Stimulated activated CD8-positive, alpha-beta memory T cell treated with anti-CD3 and anti-CD28 coated beads, Interleukin-4, amount 100 ng/mL, for 24 hours (primary cell): ENCODE data around the gene SEC16A.
"Not testable (repeated sequence)": the region's sequence is repeated elsewhere in the genome, so short reads cannot be mapped to it uniquely, and the experiment has no call there.

Source experiments
- DNase-seq: peaks from one replicate; pipeline ENCODE4 v3.0.0-alpha.2; 2020; ENCODE audit warnings: low read depth

The SEC16A gene

DNA sequence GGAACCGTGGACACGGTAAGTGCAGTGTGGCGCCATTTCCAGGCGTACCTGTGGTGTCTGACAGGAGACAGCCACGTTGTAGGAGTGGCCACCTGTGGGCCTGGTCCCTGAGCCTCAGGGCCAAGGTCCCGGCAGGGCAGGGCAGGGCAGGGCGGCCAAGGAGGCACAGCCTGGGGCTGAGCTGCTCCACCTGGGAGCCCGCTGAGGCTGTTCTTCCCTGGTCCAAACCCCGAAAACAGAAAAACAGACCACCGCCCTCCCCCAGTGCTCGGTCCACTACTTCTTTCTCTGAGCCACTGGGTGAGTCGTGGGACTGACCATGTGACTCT is 63.8 kb downstream of the SEC16A start:
- DNase-seq: no peak

DNA sequence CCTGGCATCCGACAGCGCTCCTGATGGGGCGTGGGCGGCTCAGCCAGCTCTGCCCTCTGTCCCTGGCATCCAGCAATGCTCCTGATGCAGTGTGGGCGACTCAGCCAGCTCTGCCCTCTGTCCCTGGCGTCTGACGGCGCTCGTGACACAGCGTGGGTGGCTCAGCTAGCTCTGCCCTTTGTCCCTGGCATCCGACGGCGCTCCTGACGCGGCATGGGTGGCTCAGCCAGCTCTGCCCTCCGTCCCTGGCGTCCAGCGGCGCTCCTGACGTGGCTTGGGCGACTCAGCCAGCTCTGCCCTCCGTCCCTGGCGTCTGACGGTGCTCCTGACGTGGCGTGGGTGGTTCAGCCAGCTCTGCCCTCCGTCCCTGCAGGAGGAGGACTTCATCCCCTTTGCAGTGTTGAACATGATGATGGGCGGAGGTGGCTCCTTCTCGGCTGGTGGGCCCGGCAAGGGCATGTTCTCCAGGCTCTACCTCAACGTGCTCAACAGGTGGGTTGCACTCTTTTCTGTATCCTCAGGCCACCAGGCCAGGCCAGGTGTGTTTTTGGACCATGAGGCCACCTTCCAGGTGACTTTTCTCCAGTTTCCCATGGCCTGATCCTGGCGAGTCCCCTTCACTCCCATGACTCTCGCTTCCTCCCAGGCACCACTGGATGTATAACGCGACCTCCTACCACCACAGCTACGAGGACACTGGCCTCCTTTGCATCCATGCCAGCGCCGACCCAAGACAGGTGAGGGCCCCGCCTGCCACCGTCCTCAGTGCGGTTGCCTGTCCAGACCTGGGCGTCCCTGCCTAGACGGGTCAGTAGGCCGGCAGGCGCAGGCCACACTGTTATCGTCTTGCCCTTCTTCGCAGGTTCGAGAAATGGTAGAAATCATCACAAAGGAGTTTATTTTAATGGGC is 64.4 kb downstream of the SEC16A start:
- DNase-seq: no peak

DNA sequence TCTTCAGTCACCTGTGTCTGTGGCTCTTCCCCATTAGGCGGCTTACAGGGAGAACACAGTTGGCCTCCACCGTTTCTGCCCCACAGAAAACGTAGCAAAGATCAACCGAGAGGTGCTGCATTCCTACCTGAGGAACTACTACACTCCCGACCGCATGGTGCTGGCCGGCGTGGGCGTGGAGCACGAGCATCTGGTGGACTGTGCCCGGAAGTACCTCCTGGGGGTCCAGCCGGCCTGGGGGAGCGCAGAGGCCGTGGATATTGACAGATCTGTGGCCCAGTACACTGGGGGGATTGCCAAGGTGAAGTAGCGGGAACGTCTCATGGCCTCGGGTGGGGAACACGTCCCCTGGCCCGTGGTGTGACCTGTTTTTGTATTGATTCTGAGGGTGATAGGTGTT is 65.9 kb downstream of the SEC16A start:
- no peak for DNase-seq

DNA sequence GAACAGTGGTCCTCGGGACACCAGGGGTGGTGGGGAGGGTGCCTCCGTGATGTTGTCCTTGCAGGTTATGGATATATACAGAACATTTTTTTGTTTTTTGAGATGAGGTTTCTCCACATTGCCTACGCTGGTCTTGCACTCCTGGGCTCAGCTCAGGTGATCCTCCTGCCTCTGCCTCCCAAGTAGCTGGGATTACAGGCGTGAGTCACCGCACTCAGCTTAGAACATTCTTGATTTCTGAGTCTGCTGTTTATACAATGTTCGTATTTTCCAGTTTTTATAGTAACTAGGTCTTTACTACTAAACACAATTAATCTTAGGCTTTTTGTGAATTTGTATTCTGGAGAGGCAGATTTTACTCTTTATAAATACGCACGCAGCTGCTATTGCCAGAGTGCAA is 66.4 kb downstream of the SEC16A start:
- DNase-seq: no peak

DNA sequence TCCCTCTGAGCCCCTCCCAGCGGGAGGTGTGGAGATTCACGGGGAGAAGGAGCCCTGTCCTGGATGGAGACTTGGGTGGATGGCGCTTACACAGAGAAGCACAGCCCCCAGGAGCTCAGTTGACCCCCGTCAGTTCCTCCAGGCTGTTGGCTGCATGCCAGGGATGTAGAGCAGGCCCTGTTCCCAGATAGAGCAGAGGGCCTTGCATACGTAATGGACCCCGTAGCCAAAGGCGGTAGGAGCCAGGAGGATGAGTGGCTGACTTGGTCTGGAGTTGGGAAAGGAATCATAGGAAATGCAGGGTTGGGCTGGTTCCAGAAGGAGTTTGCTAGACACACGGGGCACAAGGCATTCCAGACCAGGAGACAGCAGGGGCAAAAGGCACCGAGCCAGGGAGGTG is 69.9 kb downstream of the SEC16A start:
- no peak for DNase-seq

DNA sequence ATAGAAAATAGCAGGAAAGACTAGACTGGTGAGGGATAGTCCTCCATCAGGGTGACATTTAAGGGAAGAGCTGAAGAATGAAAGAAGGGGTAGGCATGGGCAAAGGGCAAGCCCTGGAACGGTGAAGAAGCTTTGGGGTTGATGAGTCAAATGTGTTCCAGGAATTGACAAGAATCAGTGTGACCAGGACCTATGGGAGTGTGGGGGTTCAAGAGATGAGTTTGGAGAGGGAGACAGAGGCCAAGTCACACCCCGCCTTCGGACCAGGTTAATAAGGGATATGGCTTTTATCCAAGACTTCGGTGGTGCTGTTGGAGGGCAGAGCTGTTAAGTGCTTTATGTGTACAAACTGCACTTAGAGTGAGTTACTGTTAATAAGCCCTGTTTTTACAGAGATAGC is 71.5 kb downstream of the SEC16A start:
- no peak for DNase-seq

DNA sequence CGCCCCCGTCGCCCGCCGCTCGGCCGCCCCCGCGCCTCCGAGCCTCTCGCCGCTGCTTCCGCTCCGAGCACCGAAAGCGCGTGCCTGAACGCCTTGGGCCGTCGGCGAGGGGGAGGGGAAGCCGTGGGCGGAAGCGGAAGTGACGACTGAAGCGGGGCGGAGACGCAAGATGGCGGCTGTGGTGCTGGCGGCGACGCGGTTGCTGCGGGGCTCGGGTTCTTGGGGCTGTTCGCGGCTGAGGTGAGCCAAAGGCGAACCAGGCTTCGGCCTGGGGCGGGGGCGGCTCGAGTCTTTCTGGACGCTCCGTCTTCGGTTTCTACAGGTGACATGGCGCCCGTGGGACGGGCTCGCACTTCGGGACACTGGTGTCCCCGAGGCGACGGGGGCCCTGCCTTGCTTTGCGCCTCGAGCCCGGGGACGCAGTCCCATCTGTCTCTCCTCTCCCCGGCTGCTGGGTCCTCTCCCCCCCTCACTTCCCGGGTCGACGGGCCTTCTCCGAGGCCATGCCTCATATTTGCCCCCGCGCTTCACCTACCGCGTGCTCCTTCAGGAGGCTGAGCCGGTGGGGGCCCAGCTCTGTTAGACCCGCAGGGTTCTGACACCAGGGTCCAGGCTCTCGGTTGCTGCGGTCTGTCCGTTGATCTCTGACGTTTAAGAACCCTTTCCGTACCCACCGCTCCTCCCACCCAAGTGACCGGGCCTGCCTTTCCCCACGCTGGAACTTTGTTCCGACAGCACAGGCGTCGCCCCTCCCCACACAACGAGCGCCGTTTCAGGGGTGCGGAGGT is 72.1 kb downstream of the SEC16A start, which contains the start of the genes ENTR1 and PMPCA:
Gene ENTR1 (minus strand): TSS at position 115 of the 788 bp plus-strand sequence. CDS start 217 bp downstream, outside the sequence.
Gene PMPCA (plus strand): TSS at position 159 of the 788 bp plus-strand sequence. CDS start 11 bp downstream, at position 170.
- peak; percentile 96 for DNase-seq

DNA sequence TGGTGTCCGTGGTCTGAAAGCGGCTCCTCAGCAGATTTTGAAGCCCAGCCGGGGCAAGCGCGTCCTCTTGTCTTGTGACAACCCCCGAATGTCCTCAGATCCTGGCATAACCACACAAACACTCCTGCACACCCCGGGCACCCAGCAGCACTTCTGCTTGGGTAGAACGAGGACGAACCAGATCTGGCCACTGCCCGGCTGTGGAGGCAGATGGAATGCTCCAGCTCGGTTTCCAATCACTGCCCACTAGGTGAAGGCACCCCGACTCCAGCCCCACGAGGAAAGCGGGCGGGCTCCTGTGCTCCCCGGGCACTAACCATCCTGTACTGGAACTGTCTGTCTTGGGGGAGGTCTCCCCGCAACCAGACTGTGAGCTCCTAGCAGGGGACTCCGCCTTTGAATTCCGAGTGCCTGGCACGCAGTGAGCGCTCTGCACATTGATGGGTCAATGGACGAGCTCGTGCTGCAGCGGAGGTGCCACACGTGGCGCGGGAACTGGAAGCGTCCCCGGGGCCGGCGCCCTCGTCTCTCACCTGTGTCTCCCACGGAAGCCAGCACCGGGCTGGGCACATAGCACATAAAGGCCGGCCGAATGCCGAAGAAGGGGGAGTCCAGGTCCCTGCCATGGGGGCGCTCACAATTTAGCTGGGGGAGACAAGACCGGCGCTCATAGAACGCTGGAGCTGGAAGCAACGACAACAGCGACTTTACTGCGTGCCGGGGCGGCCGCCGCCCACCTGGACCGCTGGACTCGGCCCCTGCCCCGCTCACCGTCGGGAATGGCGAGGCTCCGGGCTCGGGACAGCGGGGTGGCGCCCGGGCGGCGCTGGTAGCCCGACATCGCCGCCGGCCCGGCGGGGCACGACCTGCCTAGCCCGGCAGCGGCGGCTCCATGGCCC is 73.0 kb downstream of the SEC16A start:
- no peak for DNase-seq

DNA sequence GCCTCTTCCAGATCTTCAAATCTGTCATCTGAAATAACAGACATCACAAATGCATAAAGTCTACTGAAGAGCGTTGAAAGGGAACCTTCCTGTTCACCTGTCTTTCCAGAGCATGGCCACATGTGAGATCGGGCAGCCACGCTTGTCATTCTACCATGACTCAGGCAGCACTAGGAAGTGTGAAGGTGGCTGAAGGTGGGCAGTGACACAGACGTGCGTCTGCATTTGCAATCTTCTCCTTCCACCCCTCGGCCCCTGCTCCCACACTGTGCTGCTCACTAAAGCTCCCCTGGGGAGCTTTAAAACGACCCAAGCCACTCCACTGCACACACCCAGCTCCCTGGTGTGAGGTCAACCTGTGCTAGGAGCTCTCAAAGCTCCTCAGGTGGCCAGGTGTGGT is 74.9 kb downstream of the SEC16A start:
- no peak for DNase-seq

DNA sequence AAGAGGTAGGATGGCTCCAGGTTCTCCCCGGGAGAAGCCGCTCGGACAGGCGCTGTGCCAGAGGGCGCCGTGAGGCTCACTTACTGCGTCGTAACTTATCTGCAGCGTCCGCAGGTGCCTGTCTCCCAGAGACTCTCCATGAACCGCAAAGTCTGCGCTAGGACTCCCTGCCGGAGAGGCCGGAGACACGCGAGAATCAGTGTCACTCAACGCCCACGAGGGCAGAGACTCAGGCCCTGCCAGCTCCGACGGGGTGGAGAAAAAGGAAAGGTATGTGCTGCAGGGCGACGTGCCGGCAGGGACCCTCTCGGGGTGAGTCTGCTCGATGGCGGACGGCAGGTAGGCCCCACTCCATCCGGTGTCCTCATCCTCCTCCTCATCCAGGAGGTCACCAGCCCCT is 75.8 kb downstream of the SEC16A start:
- DNase-seq: not testable (repeated sequence)

DNA sequence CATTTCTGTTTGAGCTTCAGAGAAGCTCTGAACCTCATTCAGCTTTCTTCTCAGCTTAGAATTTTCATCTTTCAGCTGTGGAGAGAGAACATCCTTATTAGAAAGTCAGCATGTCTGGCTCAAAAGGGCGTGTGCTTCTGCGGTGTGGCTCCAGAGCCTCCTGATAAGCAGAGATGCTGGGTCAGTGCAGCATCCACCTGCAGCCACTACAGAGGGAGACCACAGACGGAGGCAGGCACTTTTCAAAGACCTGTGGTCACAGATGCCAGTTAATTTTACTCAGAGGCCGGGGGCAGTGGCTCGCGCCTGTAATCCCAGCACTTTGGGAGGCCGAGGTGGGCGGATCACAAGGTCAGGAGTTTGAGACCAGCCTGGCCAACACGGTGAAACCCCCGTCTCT is 76.9 kb downstream of the SEC16A start:
- DNase-seq: not testable (repeated sequence)

DNA sequence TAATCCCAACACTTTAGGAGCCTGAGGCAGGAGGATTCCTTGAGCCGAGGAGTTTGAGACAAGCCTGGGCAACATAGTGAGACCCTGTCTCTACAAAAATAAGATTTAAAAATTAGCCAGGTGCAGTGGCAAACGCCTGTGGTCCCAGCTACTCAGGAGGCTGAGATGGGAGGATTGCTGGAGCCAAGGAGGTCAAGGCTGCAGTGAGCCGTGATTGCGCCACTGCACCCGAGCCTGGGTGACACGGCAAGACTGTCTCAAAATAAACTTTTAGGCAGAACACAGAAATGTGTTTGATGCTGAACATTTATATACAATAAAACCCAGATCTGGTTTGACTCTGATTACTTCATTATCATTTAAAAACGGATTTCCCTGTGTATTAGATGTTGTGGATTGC is 77.4 kb downstream of the SEC16A start:
- no peak for DNase-seq

DNA sequence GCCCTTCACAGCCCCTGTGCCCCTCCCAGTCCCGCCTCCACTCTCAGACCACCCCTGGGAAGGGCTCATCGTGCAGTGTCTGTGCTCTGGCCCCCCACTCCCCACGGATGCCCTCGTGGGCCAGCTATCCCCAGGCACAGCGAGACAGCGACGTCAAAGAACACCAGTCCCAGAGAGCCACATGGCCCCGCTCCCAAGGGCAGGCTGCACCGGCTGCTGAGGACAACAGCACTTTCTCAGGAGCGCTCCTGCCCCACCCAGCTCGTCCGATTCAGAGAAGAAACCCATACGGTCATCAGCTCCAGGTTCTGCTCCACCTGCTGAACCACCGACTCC is 78.1 kb downstream of the SEC16A start:
- no peak for DNase-seq

DNA sequence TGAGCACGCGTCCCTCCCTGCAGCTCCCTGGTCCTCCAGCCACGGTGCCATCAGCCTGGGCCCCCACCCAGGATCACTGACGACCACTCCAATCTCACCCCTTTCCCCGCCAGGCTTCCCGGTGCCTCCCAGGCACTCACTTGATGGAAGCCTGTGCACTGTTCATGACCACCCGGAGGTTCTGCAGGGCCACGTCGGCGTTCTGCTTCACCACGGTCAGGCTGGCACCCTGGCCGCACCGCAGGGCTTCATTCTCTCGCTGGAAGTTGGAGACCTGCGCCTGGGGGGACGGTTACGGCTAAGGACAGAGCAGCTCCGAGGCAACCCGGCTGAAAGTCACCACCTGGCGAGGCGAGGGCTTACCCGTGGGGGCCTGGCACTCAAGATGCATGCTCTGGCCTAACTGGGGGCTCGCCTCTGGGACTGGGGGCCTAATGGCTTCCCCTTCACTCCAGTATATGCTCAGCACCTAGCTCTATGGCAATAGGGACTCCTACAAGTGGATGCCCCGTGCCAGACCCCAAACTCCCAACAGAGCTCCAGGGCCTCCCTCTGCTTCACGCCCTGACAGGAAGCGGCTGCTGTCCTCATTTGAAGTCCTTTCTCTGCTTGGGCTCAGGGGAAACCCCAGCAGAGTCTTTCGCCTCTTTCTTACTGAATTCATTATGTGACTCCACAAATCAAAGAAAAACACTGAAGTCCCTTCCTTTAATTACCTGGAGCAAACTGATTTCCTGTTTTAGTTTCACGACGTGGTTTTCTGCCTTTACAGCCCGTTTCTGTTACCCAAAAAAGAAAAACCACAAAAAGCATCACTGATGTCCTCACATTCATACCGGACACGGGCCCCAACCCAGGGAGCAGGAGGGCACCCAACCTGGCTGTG is 78.7 kb downstream of the SEC16A start:
- DNase-seq: no peak

DNA sequence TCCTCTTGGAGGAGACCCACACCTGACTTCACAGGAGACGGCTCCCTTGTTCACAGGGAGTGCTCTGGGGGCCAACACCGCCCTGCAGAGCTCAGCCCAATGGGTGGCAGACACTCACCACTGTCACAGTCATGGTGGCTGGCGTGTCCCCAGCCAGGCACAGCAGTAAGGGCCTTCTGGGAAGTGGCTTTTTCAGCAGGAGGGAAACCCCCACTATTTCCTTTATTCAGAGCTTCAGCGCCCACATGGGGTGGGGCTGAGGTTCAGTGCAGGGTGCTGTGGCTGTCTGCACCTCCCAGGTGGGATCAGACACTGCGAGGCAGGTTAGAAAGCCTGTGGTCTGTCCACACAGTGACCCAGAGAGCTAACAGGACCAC is 79.3 kb downstream of the SEC16A start:
- peak; percentile 64 for DNase-seq

DNA sequence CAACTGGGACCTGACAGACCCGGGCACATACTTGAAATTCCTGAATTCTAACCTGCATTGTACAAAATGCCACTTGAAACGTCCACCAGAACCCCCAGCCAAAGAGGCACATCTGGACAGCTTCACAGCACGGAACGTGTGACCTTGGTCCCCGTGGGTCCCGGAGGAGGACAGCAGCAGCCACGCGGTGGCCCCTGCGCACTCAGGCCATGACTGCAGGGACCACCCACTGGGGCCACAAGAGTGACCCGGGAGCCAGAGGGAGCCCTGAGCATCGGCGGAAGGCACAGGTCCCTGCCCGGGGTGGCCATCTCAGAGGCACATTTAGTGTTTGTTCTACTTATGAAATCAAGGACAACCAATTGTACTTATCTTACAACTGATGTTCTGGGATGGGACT is 80.8 kb downstream of the SEC16A start:
- no peak for DNase-seq

DNA sequence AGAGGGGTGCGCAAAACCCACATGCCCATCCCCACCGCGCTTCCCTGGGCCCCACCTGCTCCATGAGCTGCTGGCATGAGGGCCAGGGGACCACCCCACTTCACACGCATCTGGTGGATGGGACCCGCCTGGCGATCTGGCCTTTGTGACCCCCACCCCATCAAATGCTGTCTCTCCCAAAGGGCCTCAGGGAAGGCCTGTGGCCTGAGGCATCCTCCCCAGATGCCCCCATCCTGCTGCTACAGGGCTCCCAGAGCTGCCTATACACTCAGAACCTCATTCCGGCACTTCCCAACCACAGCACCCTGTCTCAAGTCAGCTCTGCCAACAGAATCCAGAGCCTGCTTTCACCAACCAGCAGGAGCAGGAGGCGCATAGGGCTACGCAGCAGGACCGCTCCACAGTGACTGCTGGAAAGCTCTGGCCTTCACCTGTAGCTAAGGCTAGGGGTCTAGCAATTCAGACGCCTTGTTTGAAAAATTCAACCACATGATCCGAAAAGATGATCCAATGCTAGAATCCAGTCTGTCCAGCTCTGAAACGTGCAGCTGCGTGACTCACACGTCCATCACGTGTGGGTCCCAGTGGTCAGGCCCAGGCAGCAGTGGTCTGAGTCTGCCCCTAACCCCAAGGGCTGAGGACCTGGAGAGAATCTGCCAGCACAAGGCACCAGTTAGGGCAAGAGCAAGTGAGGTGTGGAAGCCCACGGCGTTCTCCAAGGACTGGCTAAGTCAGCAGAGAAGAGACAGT is 81.5 kb downstream of the SEC16A start:
- no peak for DNase-seq

DNA sequence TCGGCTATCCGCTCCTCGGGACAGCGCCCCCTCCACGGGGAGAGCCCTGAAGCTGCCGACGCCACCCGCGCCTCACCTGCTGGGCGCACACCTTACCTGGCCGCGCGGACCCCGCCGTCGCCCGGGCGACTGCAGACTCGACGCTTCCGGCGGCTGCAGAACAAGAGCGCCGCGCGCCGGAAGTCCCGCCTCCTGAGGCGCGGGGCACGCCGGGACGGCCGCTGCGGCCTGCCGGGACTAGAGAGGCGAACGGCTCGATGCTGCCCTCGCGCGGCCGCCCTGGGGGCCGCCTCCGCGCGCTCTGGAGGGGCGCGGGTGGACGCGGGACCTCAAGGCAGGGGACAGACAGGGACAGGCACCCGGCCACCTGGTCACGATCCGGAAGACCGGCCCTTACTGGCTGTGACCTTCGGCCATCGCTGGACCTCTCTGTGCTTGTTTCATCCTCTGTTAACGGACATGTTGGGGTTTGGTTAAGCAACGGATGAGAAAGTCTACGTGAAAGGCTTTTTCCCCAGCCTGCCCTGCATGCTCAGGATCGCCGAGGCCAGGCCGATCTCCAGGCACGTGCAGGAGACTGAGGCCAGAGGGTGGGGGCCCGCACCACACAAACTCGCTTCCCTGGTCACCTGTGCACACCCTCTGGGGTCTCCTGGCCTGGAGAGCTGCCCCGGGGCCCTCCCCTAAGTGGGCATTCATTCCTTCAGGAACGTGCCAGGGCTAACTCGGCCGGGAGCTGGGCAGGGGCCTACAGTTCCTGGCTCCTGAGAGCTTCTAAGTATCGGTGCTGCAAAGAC is 82.6 kb downstream of the SEC16A start, which contains the start of gene SNAPC4:
Gene SNAPC4 (minus strand): TSS at position 133 of the 797 bp plus-strand sequence. CDS start 1,742 bp downstream, outside the sequence.
- DNase-seq: peak; percentile 83
